Measurements from ENCODE around the gene SLC26A8.

Gene SLC26A8

DNA sequence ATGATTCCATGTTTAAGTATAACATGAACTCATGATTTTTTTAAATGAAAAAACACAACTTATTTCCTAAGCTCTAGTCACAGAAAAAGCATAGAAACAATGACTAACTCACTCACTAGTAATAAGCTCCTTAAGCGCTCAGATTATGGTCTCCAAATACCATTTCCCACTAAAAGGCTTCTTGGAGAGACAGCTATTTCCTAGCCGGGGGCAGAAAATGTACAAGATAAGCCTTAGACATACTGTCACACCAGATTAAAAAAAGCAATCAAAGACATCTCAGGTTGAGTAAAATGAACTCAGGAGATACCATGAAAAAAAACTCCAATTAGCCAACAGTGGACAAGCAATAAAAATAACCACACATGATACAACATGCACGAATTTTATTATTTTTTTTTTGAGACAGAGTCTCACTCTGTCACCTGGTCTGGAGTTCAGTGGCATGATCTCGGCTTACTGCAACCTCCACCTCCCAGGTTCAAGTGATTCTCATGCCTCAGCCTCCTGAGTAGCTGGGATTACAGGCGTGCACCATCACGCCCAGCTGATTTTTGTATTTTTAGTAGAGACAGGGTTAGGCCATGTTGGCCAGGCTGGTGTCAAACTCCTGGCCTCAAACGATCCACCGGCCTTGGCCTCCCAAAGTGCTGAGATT is 118.5 kb downstream of the SLC26A8 start:
- peaks cover 79% of the 10 kb centered on the region for H3K36me3 Mint-ChIP-seq (ENCODE audit: low read depth)
- peaks cover 3% of the 10 kb centered on the region for H3K27me3 Mint-ChIP-seq (ENCODE audit: low read depth, poor library complexity)
- H3K27ac Mint-ChIP-seq: peak overlapping the region; percentile 68

DNA sequence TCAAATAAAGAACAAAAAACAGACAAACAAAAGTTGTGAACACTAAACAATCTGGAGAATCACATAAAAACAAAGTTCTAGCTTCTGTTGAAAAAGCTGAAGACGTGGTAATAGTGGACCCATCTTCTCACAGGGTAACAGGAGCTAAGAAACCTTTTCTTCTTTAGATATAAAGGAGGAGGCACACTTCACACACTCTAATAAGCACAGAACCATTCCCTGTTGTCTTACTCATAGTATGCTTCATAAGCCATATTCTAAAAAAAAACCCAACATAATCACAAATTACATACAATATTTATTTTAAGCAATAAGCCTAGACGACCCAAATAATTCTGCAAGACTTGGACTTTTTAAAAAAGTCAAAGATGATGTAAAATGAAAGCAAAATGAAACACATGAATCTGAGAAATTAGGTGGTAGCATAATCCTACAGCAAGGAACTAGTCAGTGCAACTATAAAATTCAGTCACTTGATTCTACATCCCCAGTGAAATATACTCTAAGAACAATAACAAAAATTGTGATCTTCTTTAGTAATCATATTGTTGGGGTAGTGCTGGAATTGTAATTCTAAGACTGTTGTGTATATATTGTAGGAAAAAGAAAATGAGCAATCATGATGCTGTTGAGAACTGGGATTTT is 119.2 kb downstream of the SLC26A8 start:
- no peak for DNase-seq
- Mint-ChIP-seq H3K27me3 (ENCODE audit: low read depth, poor library complexity) (peaks cover 3% of the 10 kb centered on the region), H3K36me3 (ENCODE audit: low read depth) (peaks cover 79% of the 10 kb centered on the region), H3K27ac (peak overlapping the region; percentile 68), H3K4me1 (no peaks in the 10 kb centered on the region), H3K9me3 (peaks cover 27% of the 10 kb centered on the region), H3K4me3 (no peak overlapping the region)
- TF ChIP-seq, protein P1, sequence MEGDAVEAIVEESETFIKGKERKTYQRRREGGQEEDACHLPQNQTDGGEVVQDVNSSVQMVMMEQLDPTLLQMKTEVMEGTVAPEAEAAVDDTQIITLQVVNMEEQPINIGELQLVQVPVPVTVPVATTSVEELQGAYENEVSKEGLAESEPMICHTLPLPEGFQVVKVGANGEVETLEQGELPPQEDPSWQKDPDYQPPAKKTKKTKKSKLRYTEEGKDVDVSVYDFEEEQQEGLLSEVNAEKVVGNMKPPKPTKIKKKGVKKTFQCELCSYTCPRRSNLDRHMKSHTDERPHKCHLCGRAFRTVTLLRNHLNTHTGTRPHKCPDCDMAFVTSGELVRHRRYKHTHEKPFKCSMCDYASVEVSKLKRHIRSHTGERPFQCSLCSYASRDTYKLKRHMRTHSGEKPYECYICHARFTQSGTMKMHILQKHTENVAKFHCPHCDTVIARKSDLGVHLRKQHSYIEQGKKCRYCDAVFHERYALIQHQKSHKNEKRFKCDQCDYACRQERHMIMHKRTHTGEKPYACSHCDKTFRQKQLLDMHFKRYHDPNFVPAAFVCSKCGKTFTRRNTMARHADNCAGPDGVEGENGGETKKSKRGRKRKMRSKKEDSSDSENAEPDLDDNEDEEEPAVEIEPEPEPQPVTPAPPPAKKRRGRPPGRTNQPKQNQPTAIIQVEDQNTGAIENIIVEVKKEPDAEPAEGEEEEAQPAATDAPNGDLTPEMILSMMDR (IDR thresholded peaks at IDR 0.05): no peak

More for the DNA sequence above, 118.5 kb downstream of the SLC26A8 start:
- TF ChIP-seq, protein P1 (IDR thresholded peaks at IDR 0.05): no peak
- DNase-seq: no peak
- H3K9me3 Mint-ChIP-seq: peaks cover 34% of the 10 kb centered on the region
- no peak overlapping the region for H3K4me3 Mint-ChIP-seq
- H3K4me1 Mint-ChIP-seq: no peaks in the 10 kb centered on the region

DNA sequence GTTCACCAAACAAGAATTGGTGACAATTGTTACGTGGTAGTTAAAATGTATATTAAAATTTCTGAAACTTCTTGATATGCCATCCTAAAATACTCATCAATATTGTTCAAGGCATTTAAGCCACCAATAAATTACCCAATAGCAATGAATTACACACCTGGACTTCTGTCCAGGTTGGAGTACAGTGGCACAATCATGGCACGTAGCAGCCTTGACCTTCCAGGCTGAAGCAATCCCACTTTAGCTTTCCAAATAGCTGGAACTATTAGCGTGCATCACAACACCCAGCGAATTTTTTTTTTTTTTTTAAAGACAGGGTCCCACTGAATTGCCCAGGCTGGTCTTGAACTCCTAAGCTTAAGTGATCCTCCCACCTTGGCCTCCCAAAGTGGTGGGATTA is 120.8 kb downstream of the SLC26A8 start:
- no peak for DNase-seq
- peaks cover 20% of the 10 kb centered on the region for H3K9me3 Mint-ChIP-seq
- TF ChIP-seq, protein P1 (IDR thresholded peaks at IDR 0.05): no peak
- no peaks in the 10 kb centered on the region for H3K4me1 Mint-ChIP-seq
- H3K27me3 Mint-ChIP-seq (ENCODE audit: low read depth, poor library complexity): no peaks in the 10 kb centered on the region
- H3K27ac Mint-ChIP-seq: no peak overlapping the region
- H3K4me3 Mint-ChIP-seq: no peak overlapping the region
- peaks cover 78% of the 10 kb centered on the region for H3K36me3 Mint-ChIP-seq (ENCODE audit: low read depth)

DNA sequence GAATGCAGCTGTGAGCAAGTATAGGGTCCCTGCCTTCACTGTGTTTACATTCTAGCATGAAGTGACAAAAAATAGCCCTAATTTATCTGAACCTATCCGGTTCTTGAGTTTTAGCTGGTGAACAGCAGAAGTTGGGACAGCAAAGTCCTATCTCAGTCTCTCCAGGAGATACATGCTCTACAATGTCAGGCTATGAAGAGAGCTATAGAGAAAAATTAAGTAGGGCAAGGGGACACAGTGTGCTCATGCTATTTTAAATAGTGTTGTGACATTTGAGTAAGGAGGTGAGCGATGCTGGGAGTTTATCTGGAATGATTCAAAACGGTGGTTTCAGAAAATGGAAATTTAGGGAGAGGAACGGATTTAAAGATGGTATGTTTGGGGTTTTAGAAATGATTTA is 124.0 kb downstream of the SLC26A8 start:
- Mint-ChIP-seq H3K27ac (peak overlapping the region; percentile 63), H3K27me3 (ENCODE audit: low read depth, poor library complexity) (no peaks in the 10 kb centered on the region), H3K9me3 (peaks cover 25% of the 10 kb centered on the region), H3K4me3 (no peak overlapping the region), H3K4me1 (peaks cover 7% of the 10 kb centered on the region), H3K36me3 (ENCODE audit: low read depth) (peaks cover 78% of the 10 kb centered on the region)
- TF ChIP-seq, protein P1 (IDR thresholded peaks at IDR 0.05): no peak
- DNase-seq: no peak

DNA sequence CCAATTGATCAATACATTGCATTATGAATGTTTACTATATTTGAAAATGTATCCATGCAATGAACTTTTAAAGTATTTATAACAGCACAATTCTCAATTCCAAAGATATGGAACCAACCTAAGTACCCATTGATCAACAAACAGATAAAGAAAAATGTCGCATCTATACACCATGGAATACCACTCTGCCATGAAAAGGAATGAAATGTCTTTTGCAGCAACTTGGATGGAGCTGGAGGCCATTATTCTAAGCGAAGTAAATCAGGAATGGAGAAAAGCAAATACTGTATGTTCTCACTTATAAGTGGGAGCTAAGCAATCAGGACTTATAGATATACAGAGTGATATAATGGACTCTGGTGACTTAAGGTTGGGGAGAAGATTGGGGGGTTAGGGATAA is 126.4 kb downstream of the SLC26A8 start:
- H3K4me3 Mint-ChIP-seq: no peak overlapping the region
- DNase-seq: no peak
- H3K36me3 Mint-ChIP-seq (ENCODE audit: low read depth): peaks cover 74% of the 10 kb centered on the region
- H3K27me3 Mint-ChIP-seq (ENCODE audit: low read depth, poor library complexity): no peaks in the 10 kb centered on the region
- peaks cover 25% of the 10 kb centered on the region for H3K9me3 Mint-ChIP-seq
- H3K27ac Mint-ChIP-seq: no peak overlapping the region
- TF ChIP-seq, protein P1 (IDR thresholded peaks at IDR 0.05): no peak
- H3K4me1 Mint-ChIP-seq: peaks cover 31% of the 10 kb centered on the region

DNA sequence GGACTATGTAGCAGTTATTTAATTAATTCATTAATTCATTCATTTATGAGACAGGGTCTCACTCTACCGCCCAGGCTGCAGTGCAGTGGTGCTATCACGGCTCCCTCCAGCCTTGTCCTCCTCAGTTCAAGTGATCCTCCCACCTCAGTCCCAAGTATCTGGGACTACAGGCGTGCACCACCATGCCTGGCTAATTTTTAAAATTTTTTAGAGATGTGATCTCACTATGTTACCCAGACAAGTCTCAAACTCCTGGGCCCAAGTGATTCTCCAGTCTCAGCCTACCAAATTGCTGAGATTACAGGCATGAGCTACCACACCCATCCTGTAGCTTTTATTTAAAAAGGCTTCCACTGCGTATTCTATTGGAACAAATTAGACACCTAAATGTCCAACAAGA is 127.0 kb downstream of the SLC26A8 start:
- H3K36me3 Mint-ChIP-seq (ENCODE audit: low read depth): peaks cover 79% of the 10 kb centered on the region
- TF ChIP-seq, protein P1 (IDR thresholded peaks at IDR 0.05): no peak
- no peak overlapping the region for H3K27ac Mint-ChIP-seq
- H3K4me1 Mint-ChIP-seq: peaks cover 35% of the 10 kb centered on the region
- no peak overlapping the region for H3K4me3 Mint-ChIP-seq
- DNase-seq: no peak
- peaks cover 25% of the 10 kb centered on the region for H3K9me3 Mint-ChIP-seq
- no peaks in the 10 kb centered on the region for H3K27me3 Mint-ChIP-seq (ENCODE audit: low read depth, poor library complexity)

Data from nephron progenitor cell (in vitro differentiated cells).